Lower leg skin (tissue), 4 donors: ENCODE data around the gene NPRL2. TPM values are rescaled to one million over a fixed set of nuclear protein-coding genes. Genes with fewer than 3 reads are reported as not detected.

Source experiments
- DNase-seq, 2 donors: peaks; one replicate each; pipeline ENCODE4 v3.0.0-alpha.2; 2019; ENCODE audit warnings: low spot score in 2 of 2
- H3K4me3 ChIP-seq: fragments of 200-600 bp; sonication (generic); 2 replicates; pipeline ENCODE4 v1.5.1; 2017; ENCODE audit warnings: mild to moderate bottlenecking, low read depth; ENCODE audit not compliant: poor library complexity, severe bottlenecking
- POLR2A ChIP-seq, 2 donors: fragments of 450-650 bp; IDR thresholded peaks; one replicate each; pipeline ENCODE4 v1.6.1; 2016 to 2017; ENCODE audit warnings: antibody characterized with exemption in 2 of 2, mild to moderate bottlenecking in 1 of 2, moderate library complexity in 1 of 2
- WGBS, 2 donors: methylation state at CpG; one replicate each; pipeline ENCODE4 v1.1.5; 2018; 5-methylcytosine and 5-hydroxymethylcytosine counted together
- intact Hi-C: fragments of 100-400 bp; cut with DNase I; formaldehyde crosslinking; loops from one replicate; pipeline ENCODE4 v1.15.0; 2023; ENCODE audit warnings: low total_unique reads
- total RNA-seq, 4 donors: library from RNA; depleted of rRNA; stranded (reverse); fragments of >200 nt; gene quantifications; one replicate each; pipeline ENCODE4 v1.1.0, GENCODE V29; 2016
- TF ChIP-seq, protein P1 (sequence below), 3 donors: fragments of 450-650 bp; IDR thresholded peaks; one replicate each; pipeline ENCODE4 v1.5.1; 2016; ENCODE audit warnings: antibody characterized with exemption in 3 of 3, mild to moderate bottlenecking in 3 of 3, moderate library complexity in 2 of 3

NPRL2 gene
- total RNA-seq, 4 donors from 2014 or later: 17.3 to 28.0 (median 23.2) TPM

DNA sequence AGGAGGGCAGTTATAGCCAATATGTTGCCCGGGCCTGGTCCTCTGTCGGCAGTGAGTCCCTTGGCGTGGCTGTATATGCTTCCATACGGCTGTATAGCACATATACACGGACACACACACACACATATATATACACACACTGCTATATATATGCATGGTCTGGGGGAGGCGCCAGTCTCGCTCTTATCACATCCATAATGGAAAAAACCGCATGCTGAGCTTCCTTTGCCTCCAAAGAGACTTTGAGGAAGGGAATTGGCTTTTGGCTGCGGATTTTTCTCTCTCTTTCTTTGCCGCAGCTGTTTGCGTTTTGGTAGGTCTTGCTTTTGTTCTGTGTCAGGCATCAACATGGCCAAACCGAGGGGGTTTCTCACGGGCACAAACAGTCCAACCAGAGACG lies 20.0 kb upstream of the NPRL2 start:
- WGBS, 2 donors: 43 to 45% methylated on average over 14 of the region's 14 CpGs
- no peak for TF ChIP-seq POLR2A (IDR thresholded peaks at IDR 0.05)
- TF ChIP-seq, protein P1, sequence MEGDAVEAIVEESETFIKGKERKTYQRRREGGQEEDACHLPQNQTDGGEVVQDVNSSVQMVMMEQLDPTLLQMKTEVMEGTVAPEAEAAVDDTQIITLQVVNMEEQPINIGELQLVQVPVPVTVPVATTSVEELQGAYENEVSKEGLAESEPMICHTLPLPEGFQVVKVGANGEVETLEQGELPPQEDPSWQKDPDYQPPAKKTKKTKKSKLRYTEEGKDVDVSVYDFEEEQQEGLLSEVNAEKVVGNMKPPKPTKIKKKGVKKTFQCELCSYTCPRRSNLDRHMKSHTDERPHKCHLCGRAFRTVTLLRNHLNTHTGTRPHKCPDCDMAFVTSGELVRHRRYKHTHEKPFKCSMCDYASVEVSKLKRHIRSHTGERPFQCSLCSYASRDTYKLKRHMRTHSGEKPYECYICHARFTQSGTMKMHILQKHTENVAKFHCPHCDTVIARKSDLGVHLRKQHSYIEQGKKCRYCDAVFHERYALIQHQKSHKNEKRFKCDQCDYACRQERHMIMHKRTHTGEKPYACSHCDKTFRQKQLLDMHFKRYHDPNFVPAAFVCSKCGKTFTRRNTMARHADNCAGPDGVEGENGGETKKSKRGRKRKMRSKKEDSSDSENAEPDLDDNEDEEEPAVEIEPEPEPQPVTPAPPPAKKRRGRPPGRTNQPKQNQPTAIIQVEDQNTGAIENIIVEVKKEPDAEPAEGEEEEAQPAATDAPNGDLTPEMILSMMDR (IDR thresholded peaks at IDR 0.05): no peak
- no peak overlapping the region for H3K4me3 ChIP-seq
- DNase-seq: no peak
- intact Hi-C loops: no loop called here

DNA sequence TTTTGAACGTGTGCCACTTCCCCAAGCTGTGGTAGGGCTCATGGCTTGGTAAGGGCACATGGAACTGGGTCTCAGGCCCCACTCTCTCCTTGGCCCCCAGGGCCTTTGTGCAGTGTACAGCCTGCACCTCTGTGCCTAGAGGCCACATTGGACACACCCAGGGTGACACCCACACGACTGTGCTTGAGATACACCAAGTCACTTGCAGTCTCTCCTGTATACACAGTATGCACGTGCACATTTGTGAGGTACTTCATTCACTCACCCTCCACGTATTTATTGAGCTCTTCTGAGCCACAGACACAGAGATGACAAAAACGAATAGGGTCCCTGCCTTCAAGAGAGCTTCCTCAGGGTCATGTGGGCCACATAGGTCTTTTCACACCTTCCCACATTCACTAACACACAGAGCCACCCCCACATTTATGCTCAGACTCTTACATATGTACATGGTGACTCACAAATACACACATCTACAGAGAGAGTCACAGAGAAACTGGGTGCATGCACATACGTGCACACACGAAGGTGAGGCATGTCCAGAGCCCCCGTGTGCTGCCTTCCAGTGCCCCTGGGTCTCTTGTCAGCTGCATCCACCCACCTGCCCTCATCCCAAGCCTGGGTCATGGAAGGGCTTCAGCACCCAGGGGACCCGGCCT lies 18.6 kb upstream of the NPRL2 start:
- intact Hi-C loops: no loop called here
- TF ChIP-seq POLR2A (IDR thresholded peaks at IDR 0.05): no peak
- TF ChIP-seq, protein P1 (IDR thresholded peaks at IDR 0.05): no peak
- DNase-seq: no peak
- no peak overlapping the region for H3K4me3 ChIP-seq
- WGBS, 2 donors: 55 to 67% methylated on average over 9 of the region's 9 CpGs

DNA sequence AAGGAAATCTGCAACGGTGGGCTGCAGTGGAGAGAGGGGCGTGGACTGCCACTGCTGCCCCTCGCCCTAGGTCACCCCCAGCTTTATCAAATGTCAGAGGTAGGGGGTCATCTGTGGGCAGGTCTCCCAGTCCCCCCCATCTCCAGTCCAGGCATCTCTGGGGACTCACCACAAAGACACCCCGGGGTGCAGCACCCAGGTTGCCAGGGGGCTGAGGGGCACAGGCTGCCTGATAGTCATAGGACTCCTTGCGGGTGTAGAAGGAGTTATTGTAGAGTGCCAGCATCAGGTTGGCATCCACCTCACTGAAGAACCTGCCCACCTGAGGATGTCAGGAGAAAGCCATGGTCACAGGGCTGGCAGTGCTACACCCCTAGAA lies 15.3 kb upstream of the NPRL2 start:
- 71 to 79% methylated on average over 5 of the region's 5 CpGs for WGBS, 2 donors
- intact Hi-C loops: no loop called here
- peak overlapping the region; percentile 32 for H3K4me3 ChIP-seq
- DNase-seq: no peak
- TF ChIP-seq POLR2A (IDR thresholded peaks at IDR 0.05): no peak
- TF ChIP-seq, protein P1 (IDR thresholded peaks at IDR 0.05): no peak

DNA sequence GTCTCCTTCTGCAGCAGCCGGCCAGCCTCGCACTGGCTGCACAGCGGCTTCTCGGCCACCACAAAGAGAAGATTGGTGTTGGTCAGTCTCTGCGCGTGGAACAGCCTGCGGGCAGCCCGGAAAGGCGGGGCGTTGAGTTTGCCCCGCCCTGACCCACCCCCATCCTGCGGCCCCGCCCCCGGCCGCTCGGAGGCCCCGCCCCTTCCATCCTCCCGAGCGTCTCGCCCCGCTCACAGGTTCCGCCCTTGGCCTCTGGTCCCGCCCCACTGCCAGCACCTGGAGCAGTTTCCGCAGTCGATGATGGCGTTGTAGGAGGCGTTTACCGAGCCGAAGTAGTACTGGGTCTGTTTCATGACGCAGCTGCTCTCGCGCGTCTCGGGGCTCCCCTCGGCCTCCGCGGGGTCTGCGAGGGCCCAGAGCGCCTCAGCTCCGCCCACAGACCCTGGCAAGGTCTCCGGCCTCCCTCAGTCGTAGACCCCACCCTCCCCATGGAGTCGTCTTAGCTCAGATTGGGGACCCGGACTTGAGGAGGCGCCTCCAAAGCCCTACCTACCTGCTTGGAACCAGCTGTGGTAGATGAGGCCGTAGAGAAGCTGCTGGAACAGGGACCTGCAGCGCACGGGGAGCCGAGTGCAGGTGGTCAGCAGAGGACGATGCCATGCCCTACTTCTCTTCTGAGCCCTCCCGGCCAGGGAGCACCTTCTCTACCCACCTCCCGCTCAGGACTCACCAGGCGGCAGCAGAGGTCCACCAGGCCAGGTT lies 14.7 kb upstream of the NPRL2 start:
- TF ChIP-seq POLR2A (IDR thresholded peaks at IDR 0.05): no peak
- TF ChIP-seq, protein P1 (IDR thresholded peaks at IDR 0.05): no peak
- WGBS, 2 donors: 13 to 14% methylated on average over 20 of the region's 53 CpGs
- DNase-seq: peak; percentile 83 to 97

DNA sequence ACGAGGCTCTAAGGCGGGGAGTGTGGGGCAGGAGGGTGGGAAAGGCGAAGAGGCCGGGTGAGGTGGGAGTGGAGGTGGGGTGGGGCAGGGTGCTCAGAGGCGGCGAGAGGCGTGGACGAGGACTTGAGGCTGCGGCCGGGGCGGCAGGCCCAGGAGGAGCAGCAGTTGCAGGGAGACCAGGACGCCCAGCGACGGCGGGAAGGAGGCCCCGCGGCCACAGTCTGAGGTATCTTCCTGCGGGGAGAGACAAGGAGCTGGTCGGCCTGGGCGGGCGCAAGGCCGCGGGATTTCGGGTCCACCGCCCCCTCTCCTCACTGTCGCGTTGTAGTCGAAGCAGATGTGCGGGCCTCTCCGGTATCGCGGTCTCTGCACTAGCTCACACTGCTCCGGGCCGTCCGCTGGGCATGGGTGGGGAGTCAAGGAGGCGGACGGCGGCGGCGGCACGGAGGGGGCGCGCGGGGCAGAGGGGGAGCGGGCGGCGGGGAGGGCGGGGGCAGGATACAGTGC lies 14.1 kb upstream of the NPRL2 start:
- DNase-seq: no peak
- peak overlapping the region; percentile 0 for H3K4me3 ChIP-seq
- intact Hi-C loops: no loop called here
- TF ChIP-seq, protein P1 (IDR thresholded peaks at IDR 0.05): no peak
- no peak for TF ChIP-seq POLR2A (IDR thresholded peaks at IDR 0.05)
- 12 to 17% methylated on average over 15 to 42 of the region's 48 CpGs for WGBS, 2 donors

More for the DNA sequence above, 14.7 kb upstream of the NPRL2 start:
- peak overlapping the region; percentile 32 for H3K4me3 ChIP-seq
- intact Hi-C loops: no loop called here
